ENCODE data around the gene CYTH1. TPM values are rescaled to one million over a fixed set of nuclear protein-coding genes. Genes with fewer than 3 reads are reported as not detected.

The CYTH1 gene
- total and polyA plus RNA-seq, 8 donors = 36.6 to 96.1 (median 41.3) TPM

- Histone ChIP-seq H3K36me3 (no peaks in the 10 kb centered on the region), H3K27me3 (no peaks in the 10 kb centered on the region), H3K27ac (peak overlapping the region in 1 of 2 donors; percentile 28), H3K4me3 (no peak overlapping the region), H3K9me3 (no peaks in the 10 kb centered on the region), H3K4me1 (peaks cover 24 to 48% of the 10 kb centered on the region in 2 donors)
- no peak for TF ChIP-seq CTCF (IDR thresholded peaks at IDR 0.05)
- ATAC-seq (no peak), DNase-seq (no peak)
- intact Hi-C loops (cut with DNase I) = no loop called here
Measured at GRCh38 chr17:78785663-78786057, 3.6 kb upstream of the CYTH1 start.

- Histone ChIP-seq H3K27me3 (no peaks in the 10 kb centered on the region), H3K36me3 (no peaks in the 10 kb centered on the region), H3K27ac (peak overlapping the region in 1 of 2 donors; percentile 28), H3K9me3 (no peaks in the 10 kb centered on the region), H3K4me1 (peaks cover 19 to 48% of the 10 kb centered on the region in 2 donors), H3K4me3 (no peak overlapping the region)
- intact Hi-C loops (cut with DNase I) = no loop called here
- ATAC-seq (no peak), DNase-seq (no peak)
- TF ChIP-seq CTCF (IDR thresholded peaks at IDR 0.05) = no peak
Measured at GRCh38 chr17:78785011-78785662, 3.1 kb upstream of the CYTH1 start.

- peaks cover 12 to 48% of the 10 kb centered on the region in 2 donors for H3K4me1 ChIP-seq
- no peaks in the 10 kb centered on the region for H3K36me3 ChIP-seq
- peak overlapping the region in 1 of 2 donors; percentile 94 for H3K27ac ChIP-seq
- intact Hi-C loops (cut with DNase I) = no loop called here
- no peak overlapping the region for H3K4me3 ChIP-seq
- ATAC-seq (no peak), DNase-seq (no peak)
- H3K9me3 ChIP-seq = no peaks in the 10 kb centered on the region
- TF ChIP-seq CTCF (IDR thresholded peaks at IDR 0.05) = no peak
- H3K27me3 ChIP-seq = no peaks in the 10 kb centered on the region
Measured at GRCh38 chr17:78784352-78784751, 2.3 kb upstream of the CYTH1 start.

- ATAC-seq (no peak), DNase-seq (no peak)
- Histone ChIP-seq H3K36me3 (no peaks in the 10 kb centered on the region), H3K27ac (peak overlapping the region; percentile 94 to 96), H3K4me3 (no peak overlapping the region), H3K27me3 (no peaks in the 10 kb centered on the region), H3K9me3 (no peaks in the 10 kb centered on the region), H3K4me1 (peaks cover 10 to 48% of the 10 kb centered on the region in 2 donors)
- intact Hi-C loops (cut with DNase I) = no loop called here
- no peak for TF ChIP-seq CTCF (IDR thresholded peaks at IDR 0.05)
Measured at GRCh38 chr17:78783711-78784324, 1.7 kb upstream of the CYTH1 start.

GRCh38 chr17:78781104-78781892, 775 bp downstream of the CYTH1 start:
- ATAC-seq (peak; percentile 6), DNase-seq (peak in 3 of 4 donors; percentile 64 to 93 (median 65))
- no peak for TF ChIP-seq CTCF (IDR thresholded peaks at IDR 0.05)

More at GRCh38 chr17:78781104-78781892, 775 bp downstream of the CYTH1 start:
- H3K4me3 ChIP-seq = peak overlapping the region; percentile 83 to 86
- peaks cover 10 to 71% of the 10 kb centered on the region in 2 donors for H3K4me1 ChIP-seq
- H3K27ac ChIP-seq = peak overlapping the region; percentile 94
- intact Hi-C loops (cut with DNase I) = no loop called here
- H3K36me3 ChIP-seq = no peaks in the 10 kb centered on the region
- no peaks in the 10 kb centered on the region for H3K27me3 ChIP-seq
- no peaks in the 10 kb centered on the region for H3K9me3 ChIP-seq

Measured in left lung (tissue), 10 donors.